NCI-H748 (cell line): Measurements from ENCODE around the gene CALCOCO1.
"Not testable (repeated sequence)": the region's sequence is repeated elsewhere in the genome, so short reads cannot be mapped to it uniquely, and the experiment has no call there.

Experiments used
- DNase-seq: peaks from one replicate; lab custom pipeline; 2025; ENCODE audit not compliant: unreplicated experiment; lab: John Stamatoyannopoulos, UW

Gene CALCOCO1, protein sequence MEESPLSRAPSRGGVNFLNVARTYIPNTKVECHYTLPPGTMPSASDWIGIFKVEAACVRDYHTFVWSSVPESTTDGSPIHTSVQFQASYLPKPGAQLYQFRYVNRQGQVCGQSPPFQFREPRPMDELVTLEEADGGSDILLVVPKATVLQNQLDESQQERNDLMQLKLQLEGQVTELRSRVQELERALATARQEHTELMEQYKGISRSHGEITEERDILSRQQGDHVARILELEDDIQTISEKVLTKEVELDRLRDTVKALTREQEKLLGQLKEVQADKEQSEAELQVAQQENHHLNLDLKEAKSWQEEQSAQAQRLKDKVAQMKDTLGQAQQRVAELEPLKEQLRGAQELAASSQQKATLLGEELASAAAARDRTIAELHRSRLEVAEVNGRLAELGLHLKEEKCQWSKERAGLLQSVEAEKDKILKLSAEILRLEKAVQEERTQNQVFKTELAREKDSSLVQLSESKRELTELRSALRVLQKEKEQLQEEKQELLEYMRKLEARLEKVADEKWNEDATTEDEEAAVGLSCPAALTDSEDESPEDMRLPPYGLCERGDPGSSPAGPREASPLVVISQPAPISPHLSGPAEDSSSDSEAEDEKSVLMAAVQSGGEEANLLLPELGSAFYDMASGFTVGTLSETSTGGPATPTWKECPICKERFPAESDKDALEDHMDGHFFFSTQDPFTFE

DNA sequence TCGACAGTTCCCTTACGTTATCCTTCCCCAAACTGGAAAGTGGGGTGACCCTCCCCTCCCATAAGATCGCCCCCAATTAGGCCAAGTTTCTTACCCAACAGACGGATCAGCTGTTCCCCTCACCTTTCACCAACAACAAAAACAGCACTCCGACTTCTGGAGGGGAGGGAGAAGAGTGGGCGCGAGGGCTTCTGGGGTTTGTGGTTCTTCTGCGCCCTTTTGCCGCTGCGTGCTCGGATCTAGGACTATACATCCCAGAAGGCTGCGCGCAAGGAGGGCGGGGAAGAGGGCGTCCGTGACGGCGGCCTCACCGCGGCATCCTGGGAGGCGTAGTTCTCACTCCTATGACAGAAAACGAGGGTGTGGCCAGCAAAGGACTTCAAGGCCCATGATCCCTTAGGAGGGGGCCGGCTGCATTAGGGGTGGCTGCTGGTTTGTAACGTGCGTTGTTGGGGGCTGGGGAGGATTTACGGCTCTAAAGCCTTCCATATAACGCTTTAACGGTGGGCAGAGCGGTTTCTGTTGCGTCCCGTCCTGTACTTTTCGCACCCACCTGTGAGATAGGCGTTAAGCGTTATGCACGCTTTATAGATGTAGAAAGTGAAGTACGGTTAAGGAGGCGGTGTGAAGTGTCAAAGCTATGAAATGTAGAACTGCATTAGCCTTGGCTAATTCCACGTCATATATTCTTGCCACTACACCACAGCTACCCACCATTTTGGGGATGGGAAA, at the start of gene CALCOCO1:
TSS of gene CALCOCO1 (minus strand) at position 143 of the 732 bp plus-strand sequence. CDS start 2,210 bp downstream, outside the sequence.
- peak; percentile 99 for DNase-seq

DNA sequence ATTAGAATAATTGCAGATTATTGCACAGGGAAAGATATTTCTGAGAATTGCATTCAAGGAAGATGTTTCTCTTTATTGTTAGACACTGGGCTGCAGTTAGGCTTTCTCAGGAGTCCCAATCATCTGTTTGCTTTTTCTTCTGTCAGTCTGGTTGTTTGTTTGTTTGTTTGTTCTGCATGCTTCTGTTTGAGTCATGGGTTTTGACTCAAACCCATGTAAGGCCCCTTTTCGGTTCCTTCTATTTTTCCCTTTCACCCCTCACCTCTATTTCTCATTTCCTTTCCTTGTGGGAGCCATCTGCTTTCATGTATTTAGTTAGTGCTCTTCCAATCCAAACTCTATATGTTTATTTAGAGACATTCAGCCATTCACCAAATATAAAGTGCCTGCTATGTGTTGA, 49.6 kb upstream of the CALCOCO1 start:
- DNase-seq, result no peak

DNA sequence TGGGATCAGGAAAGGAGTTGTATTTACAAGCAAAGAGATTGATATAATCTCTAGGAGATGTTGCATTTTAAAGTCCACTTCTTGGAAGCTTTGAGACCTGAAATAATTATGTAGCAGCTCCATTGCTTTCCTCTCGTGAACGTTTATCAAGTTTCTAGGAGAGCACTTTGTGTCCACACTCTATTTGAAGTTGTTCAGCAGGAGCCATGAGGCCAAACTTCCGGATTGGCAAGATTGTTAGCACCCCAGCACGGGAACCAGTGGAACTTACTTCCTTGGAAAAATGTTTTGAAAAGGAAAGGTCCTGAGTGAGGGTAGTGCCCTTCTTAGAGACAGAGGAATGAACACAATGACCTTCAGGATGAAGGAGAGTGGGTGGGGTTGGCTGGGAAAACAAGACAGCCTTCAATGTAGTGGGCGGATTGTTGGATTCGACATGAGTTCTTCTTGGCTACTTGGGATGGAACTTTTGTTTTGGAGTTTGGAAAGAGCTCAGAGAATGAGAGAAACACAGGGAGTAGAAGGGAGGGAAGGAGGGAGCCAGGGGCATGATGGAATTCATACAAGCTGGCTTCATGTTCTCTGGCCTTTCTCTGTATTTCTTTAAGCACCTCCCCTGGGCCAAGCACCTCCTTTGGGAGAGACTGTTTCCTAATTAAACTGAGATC, 48.4 kb upstream of the CALCOCO1 start:
- no peak for DNase-seq

DNA sequence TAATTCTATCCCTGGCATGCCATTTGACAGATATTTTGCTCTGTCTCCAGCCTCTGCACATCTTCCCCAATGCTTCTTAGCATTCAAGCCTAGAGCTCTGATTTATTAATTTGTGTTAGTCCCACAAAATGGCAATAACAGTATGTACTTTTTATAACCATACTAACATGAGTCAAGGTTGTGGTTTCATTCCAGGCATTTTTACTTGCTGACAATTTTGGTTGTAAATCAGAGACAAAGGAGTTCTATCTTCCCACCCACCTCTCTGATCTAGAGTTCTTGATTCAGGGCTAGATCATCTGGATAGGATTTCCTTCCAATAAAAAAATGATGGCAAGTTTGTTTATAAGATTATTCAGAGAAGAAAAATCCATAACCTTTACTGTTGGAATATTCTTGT, 43.0 kb upstream of the CALCOCO1 start:
- no peak for DNase-seq

DNA sequence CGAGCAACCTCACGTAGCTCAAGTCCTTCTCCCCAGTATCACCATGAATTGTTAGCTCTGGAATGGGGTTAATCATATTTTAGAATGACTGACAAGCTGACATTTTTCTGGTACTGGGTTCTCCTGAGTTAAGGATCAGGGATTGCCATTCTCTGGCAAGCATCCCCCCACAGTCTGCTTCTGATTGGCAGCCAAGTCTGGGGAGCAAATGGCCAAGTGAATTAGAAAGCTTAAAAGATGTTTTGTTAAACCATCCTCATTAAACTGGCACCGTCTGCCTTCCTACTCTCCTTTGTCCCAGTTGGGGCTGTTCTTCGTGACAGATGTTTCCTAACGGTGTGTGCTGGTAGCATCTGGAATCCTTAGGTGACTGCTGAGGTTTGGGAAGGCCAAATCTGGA, 41.7 kb upstream of the CALCOCO1 start:
- no peak for DNase-seq

DNA sequence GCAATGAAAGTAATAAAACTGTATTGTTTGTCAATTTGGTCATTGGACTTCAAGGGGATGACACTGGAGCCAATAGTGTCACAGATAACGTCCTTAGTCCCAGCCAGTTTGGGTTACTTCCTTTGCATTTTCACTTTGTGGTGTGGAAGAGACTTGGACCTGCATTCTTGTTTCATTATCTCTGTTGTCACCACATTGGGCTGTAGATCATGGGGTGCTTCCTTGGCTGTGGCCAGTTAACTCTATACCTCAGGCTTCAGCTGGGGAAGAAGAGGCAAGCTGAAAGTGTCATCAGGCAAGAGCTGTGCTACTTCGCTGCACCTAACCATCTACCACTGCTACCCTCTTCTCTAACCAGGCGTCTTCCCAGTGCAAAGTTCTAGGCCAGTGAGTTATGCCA, 39.6 kb upstream of the CALCOCO1 start:
- no peak for DNase-seq

DNA sequence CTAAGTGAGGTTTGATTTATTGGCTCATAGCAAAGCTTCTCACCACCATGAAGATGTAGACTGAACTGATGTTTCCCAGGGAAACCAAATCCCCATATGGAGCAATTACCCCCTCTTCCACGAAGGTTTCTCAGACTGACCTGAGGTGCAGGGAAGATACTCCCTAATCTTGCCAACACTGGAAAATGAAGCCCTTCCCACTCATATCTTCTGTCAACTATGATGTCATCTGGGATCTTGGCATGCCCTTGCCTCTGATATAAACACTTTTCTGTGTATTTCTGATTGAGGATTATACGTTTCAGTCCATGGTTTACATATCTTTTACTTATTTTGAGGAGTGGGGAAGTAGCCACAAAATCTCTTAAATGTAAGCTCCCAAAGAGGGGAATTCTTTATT, 38.6 kb upstream of the CALCOCO1 start:
- DNase-seq, result no peak

DNA sequence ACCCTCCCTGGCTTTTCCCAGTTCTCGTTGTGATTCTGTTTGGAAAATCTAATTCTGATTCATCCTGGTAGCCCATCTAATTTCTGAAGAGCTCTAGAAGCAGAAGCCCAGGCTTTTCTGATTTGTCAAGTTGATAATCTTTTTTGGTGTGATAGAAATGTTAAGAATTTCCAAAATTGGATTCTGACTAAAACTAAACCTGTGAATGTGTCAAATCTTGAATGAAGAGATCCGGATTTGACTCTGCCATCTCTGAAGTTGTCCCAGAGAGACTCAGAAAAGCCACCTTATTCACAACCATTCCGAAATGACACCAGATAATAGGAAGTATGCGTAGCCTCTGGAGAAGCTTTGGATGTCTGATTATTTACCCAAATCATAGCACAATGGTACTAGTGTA, 37.4 kb upstream of the CALCOCO1 start:
- DNase-seq, result no peak

DNA sequence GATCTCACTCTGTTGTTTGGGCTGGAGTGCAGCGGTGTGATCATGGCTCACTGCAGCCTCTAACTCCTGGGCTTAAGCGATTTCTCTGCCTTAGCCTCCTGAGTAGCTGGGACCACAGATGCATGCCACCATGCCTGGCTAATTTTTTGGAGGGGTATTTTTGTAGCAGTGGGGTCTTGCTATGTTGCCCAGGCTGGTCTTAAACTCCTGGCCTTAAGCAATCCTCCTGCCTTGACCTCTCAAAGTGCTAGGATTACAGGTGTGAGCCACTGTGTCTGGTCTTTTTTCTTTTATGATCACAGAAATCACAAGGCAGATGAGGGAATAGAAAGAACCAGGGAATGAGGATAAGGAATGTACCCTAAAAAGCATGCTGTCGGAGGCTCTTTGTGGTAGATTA, 35.5 kb upstream of the CALCOCO1 start:
- DNase-seq, result not testable (repeated sequence)

DNA sequence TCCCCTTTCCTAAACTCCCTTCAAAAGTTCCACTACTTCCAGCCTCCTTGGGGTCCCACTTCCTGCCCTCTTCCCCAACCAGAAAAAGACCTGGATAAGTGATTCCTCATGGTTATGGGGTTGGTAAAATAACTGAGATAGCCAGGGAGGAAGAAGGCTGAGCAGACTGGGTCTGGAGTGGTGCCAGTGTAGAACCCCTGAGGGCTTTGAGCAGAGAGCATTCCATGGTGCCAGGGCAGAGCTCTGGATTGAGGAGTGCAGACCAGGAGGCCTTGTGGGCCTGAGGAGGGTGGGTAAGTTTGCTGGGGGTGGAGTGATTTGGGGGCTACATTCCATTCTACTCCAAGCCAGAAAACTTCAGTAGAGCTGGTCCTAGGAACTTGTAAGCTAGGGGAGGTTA, 34.1 kb upstream of the CALCOCO1 start:
- no peak for DNase-seq

DNA sequence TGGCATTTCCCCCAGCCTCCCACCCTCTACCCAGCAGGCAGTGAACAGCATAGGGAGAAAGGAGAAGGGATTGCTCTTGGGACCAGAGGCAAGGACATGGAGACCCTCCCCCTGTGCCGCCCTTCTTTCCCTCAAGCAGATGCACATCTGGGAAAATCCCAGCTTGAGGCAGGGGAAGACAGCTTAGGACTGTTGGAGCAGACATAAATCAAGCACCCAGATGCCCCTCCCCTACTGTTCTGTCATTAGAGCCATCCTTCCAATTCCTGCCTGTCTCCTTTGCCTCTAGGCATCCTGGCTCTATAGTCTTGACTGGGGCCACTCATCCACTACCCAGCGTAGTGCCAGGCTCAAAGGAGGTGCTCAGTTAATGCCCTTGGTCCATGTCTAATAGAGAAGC, 32.0 kb upstream of the CALCOCO1 start:
- DNase-seq, result no peak

DNA sequence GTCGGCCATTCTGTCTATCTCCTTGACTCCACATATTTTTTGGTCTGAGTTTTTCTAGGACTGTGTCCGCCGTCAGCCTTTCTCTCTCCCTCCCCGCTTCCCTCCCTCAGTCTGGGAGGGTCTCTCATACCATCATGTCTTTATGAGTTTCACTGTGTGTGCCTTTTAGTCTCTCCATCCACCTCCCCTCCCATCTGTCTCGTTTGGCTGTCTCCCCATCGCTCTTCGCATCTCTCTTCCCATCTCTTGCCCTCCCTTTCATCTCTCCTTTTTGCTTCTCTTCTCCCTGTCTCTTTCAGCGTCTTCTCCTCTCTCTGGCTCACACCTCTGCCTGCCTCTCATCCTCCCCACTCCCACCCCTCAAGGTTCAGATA, 31.5 kb upstream of the CALCOCO1 start:
- DNase-seq, result no peak

DNA sequence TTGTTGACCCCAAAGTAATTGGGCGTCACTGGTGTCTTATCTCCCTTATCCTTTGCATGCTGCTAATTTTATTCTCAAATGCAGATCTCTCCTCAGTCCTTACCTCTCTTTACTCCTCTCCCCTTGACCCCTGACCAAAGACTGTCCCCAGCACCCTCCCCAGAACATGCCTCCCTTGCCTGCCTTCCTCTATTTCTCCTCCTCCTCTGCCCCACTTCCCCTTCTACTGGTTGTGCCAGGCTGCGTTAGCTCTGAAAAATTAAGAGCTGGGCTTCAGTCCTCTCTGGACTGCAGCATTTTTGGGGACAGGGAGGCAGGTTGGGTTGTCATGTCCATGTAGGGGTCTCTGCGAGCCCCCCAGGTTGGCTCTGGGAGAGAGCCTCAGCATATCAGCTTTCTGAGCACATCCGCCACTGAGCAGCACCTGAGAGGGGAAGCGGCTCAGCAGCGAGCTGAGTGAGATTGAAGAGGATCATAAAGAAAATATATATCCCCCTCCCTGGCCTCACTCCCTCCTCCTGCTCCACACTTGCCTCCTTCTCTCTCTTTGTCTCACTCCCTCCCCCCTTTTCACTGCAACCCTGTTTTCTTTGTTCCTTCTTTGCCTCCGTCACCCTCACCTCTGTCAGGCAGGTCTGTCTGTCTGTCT, 31.0 kb upstream of the CALCOCO1 start:
- no peak for DNase-seq

DNA sequence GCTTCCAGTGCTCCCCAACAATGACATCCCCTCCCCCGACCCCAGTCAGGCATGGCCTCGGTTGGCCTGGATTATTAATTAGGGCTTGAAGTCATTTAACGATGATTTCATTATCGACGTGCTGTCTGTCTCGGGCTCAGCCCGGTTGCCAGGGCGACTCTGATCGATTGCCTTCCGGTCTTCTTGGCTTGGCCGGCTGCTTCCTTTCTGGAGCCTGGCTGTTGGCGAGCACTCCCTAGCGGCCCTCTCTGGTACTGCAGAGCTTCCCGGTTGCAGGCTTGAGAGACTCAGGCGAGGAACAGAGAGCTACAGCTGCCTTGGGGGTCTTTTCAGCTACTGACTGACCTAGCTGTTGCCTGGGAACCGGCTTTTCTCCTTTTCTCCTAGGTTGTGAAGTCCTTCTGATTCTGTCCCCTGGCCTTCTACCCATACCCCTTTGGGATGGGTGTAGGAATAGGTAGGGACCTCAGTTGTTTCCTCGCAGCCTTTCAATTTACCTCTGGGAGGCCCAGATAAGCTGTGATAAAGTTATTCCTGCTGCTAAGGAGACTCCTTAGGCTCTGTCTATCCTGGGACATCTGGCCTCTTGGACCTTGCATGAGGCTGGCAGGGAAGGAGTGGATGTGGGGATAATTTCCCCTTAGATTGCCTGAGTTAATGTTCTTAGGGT, 30.0 kb upstream of the CALCOCO1 start:
- DNase-seq, result peak; percentile 89

DNA sequence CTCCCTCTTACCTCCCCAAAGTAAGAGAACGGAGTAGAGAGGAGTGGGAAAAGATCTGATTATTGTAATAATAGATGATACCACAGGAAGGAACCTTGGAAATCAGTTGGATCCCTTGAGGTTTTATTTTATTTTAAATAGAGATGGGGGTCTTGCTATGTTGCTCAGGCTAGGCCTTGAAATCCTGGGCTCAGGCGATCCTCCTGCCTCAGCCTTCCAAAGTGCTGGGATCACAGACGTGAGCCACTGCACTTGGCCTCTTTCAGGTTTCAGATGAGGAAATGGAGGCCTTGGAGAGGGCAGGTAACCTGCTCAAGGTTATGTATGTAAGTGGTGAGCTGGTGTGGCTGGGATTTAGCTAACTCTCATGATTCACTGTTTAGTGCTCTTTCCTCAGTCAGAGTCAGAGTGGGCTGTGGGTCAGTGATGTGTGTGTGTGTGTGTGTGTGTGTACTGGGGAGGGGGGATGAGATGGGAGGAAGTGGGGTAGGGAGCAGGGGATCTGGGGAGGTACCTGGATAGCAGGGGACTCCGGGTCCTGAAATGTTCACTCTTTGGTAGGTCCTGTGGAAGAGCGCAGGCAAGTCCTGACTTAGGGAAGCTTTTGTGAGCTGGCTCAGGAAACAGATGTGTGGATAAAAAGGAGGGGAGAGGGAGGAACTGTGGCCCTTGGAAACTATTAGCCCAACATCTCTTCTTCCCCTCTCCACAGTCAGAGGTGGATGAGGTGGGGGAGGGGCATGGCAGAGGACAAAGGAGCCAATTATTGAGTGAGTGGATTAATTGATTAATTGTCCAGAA, 29.2 kb upstream of the CALCOCO1 start:
- DNase-seq, result peak; percentile 50

DNA sequence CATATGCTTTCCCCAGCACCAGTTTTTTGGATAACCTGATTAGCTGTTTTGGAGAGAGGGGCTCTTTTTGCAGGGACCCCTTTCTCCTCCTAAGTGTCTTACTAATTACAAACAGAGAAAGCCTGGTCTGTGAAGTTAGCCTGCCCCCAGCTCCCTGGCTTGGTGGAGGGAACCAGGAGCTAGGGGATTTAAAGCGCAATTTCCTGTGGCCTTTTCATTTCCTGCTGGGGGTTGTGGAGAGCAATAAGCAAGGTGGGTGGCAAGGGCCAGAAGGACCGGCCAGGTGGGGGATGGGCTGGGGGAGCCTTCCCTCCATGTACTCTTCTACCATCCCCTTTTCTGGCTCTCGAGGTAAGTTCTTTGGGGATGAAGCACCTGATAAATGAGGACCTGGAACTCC, 28.6 kb upstream of the CALCOCO1 start:
- DNase-seq, result no peak

DNA sequence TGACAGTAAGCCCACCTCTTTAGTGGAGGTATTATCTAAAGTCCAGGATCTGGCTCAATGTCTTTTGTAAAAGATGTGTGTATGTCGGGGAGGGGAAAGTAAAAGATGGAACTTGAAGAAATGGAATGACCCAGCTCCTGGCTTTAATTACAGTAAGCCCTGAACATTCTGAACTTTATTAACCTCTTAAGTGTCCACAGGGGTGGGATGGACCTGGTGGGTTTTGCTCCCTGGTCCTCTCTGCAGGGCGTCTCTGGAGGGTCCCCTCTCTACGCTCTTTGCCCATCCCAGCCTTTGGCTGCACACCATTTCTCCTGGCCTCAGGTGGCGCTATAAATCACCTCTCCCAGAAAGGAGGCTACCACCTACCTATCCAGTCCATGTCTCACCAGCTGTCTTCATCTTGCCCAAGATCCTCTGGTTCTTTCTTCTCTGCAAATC, 28.2 kb upstream of the CALCOCO1 start:
- peak; percentile 19 for DNase-seq

DNA sequence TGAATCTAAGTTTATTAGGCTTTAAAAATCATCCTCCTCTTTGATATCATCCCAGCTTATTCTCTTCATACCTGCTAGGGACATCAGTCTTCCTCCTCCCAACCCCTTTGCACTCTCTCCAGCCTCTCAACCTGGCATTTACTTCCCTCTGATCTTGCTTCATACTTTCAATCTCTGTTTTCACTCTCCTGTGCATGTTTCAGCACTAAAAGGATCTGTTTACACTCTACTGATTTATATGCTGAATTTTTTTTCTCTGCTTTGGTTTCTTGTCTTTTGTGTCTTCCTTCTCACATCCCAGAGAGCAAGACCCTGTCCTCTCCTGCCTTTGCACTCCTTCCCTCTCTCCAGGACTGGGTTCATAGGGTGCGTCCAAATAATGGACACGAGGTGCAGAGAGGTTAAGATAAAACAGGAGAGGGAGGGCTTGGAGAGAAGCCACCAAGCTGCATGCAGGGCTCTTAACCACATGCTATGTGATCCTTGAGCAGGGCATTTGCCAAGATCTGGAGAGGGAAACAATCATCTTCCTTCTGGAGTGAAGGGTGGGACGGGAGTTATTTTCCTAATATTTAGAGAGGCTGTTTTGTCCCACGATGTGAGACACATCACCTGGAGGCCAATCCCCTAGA, 27.5 kb upstream of the CALCOCO1 start:
- no peak for DNase-seq

DNA sequence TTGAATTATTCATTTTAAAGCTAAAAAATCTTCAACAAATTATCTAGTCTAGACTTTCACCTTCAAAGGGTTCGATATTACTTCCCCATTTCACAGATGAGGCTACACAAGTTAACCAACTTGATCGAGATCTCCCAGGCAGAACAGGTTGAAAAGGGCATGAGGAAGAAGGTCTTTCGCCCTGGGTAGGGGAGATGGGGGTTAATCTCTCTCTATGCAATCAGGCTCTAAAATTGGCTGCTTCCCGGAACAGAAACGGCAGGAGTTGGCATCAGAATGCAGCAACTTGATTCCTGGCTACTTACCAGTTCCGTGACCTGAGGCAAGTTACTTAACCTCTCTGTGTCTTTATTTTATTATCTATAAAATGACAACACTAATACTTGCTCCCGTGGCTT, 26.9 kb upstream of the CALCOCO1 start:
- DNase-seq, result no peak
